ENCODE data around the gene IRF2BPL.
A peak's percentile ranks its signal among the peaks of the same experiment; 100 is the strongest.

IRF2BPL gene

GRCh38 chr14:76976240-76977005, 52.1 kb downstream of the IRF2BPL start:
- H3K27ac Mint-ChIP-seq (ENCODE audit: low read depth): peak overlapping the region; percentile 62
- peaks cover 13% of the 10 kb centered on the region for H3K4me1 Mint-ChIP-seq
- no peaks in the 10 kb centered on the region for H3K27me3 Mint-ChIP-seq
- no peaks in the 10 kb centered on the region for H3K36me3 Mint-ChIP-seq (ENCODE audit: insufficient read depth)
- DNase-seq (ENCODE audit: low spot score in 2 of 2) (no peak), ATAC-seq (replicated peaks; ENCODE audit: extremely low read depth, poor library complexity, severe bottlenecking) (no peak)
- no peaks in the 10 kb centered on the region for H3K9me3 Mint-ChIP-seq
- no peak overlapping the region for H3K4me3 Mint-ChIP-seq

GRCh38 chr14:76975812-76976211, 52.7 kb downstream of the IRF2BPL start:
- Mint-ChIP-seq H3K27ac (ENCODE audit: low read depth) (peak overlapping the region; percentile 68), H3K9me3 (no peaks in the 10 kb centered on the region), H3K4me3 (no peak overlapping the region), H3K27me3 (no peaks in the 10 kb centered on the region), H3K36me3 (ENCODE audit: insufficient read depth) (no peaks in the 10 kb centered on the region), H3K4me1 (peaks cover 13% of the 10 kb centered on the region)
- ATAC-seq (replicated peaks; ENCODE audit: extremely low read depth, poor library complexity, severe bottlenecking): no peak
- DNase-seq (ENCODE audit: low spot score in 2 of 2): no peak

- no peaks in the 10 kb centered on the region for H3K9me3 Mint-ChIP-seq
- ATAC-seq (replicated peaks; ENCODE audit: extremely low read depth, poor library complexity, severe bottlenecking): no peak
- peaks cover 13% of the 10 kb centered on the region for H3K4me1 Mint-ChIP-seq
- no peaks in the 10 kb centered on the region for H3K36me3 Mint-ChIP-seq (ENCODE audit: insufficient read depth)
- H3K27ac Mint-ChIP-seq (ENCODE audit: low read depth): peak overlapping the region; percentile 68
- no peak overlapping the region for H3K4me3 Mint-ChIP-seq
- no peaks in the 10 kb centered on the region for H3K27me3 Mint-ChIP-seq
- no peak for DNase-seq (ENCODE audit: low spot score in 2 of 2)
Measured at GRCh38 chr14:76975051-76975450, 53.5 kb downstream of the IRF2BPL start.

All from central memory CD8-positive, alpha-beta T cell (primary cell).